ENCODE measurements around the gene GAB2. TPM values are rescaled to one million over a fixed set of nuclear protein-coding genes. Genes with fewer than 3 reads are reported as not detected.

GAB2 gene
- total RNA-seq, 6 experiments from 2014 or later, result 3.8 to 10.2 (median 4.5) TPM

DNA sequence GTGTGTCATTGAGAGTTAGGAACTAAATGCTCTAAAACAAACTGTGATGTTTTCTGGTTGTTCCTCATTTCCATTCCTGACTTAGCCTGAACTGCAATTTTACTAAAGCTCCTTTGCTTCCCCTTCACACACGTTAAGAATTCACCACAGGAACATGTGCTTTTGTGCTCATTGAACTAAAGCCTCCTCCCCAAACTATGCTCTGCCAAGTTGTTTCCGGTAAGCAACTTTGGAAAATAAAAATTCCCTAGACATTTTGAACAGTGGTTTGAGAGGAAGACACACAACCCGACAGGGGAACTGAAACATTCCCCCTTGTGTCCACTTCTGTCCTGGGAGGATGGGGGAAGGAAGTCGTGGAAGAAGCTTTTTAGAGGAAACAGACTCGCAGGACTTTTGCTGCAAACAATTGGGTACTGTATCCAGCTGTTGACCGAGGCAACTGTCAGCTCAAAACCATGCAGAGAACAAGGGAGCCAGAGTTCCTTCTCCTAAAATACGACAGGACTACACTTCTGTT, 66.9 kb downstream of the GAB2 start:
- H3K36me3 ChIP-seq, result no peaks in the 10 kb centered on the region
- intact Hi-C loops (cut with DNase I), result no loop called here
- no peak overlapping the region for H3K4me3 ChIP-seq
- H3K27me3 ChIP-seq, result no peaks in the 10 kb centered on the region
- ATAC-seq, result peak; percentile 53 to 71 (median 68)
- no peaks in the 10 kb centered on the region for H3K9me3 ChIP-seq
- H3K27ac ChIP-seq, result peak overlapping the region; percentile 47 to 59 (median 59)
- peaks cover 0 to 4% (median 0%) of the 10 kb centered on the region in 4 donors for H3K4me1 ChIP-seq
- WGBS (ENCODE audit: insufficient coverage, low coverage, low lambda C conversion rate, missing lambda C conversion rate), result 21% methylated on average over 6 of the region's 7 CpGs
- TF ChIP-seq, protein P1, sequence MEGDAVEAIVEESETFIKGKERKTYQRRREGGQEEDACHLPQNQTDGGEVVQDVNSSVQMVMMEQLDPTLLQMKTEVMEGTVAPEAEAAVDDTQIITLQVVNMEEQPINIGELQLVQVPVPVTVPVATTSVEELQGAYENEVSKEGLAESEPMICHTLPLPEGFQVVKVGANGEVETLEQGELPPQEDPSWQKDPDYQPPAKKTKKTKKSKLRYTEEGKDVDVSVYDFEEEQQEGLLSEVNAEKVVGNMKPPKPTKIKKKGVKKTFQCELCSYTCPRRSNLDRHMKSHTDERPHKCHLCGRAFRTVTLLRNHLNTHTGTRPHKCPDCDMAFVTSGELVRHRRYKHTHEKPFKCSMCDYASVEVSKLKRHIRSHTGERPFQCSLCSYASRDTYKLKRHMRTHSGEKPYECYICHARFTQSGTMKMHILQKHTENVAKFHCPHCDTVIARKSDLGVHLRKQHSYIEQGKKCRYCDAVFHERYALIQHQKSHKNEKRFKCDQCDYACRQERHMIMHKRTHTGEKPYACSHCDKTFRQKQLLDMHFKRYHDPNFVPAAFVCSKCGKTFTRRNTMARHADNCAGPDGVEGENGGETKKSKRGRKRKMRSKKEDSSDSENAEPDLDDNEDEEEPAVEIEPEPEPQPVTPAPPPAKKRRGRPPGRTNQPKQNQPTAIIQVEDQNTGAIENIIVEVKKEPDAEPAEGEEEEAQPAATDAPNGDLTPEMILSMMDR (IDR thresholded peaks at IDR 0.05), result no peak
- no peak for TF ChIP-seq POLR2A (IDR thresholded peaks at IDR 0.05)
- DNase-seq, result no peak

DNA sequence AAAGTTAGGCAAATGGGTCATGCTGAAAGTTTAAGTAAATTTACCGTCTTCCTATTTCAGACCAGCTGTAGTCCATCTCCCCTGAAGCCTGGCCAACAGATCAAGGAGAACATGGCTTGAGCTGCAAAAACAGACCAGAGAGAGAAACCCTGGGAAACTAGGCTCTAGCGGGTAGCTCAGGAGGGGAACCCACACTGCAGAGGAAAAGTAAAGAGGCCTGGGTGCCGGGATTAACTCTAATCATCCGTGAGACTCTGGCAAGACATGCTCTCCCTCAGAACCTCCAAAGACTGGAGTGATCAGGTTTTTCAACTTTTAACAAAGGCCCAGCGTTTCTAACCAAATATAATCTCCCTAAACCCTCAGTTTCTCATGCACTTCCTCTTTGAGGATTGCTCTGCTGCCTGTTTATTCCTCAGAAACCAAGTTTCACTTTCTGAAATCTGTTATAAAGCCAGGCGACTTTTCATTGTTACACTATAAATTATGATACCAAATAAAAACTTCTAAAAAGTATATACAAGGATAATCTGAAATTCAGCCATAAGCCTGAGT, 67.5 kb downstream of the GAB2 start:
- Histone ChIP-seq H3K9me3 (no peaks in the 10 kb centered on the region), H3K27ac (peak overlapping the region; percentile 47 to 59 (median 59)), H3K4me1 (peaks cover 0 to 4% (median 0%) of the 10 kb centered on the region in 4 donors), H3K27me3 (no peaks in the 10 kb centered on the region), H3K36me3 (no peaks in the 10 kb centered on the region), H3K4me3 (no peak overlapping the region)
- 29% methylated on average over 6 of the region's 6 CpGs for WGBS (ENCODE audit: insufficient coverage, low coverage, low lambda C conversion rate, missing lambda C conversion rate)
- no peak for TF ChIP-seq POLR2A (IDR thresholded peaks at IDR 0.05)
- TF ChIP-seq, protein P1 (IDR thresholded peaks at IDR 0.05), result no peak
- ATAC-seq (peak; percentile 19 to 45 (median 38)), DNase-seq (no peak)
- intact Hi-C loops (cut with DNase I), result no loop called here

DNA sequence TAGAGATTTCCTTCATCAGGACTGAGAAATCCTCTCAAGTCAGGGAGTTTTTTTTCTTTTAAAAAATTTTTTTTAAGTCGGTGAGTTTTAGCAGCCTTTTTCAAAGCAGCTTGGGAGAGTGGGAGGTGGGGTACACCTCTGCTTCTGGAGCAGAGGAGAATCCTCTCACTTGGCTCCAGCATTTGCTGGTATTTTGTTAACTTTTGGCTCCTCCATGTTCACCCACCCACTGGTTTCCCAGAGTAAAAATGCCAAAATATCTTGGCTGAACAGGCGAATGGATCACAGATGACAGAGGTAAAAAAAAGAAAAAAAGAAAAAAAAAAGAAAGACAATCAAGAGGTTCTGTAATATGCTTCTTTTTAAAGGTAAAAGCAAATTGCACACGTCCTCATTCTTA, 68.0 kb downstream of the GAB2 start:
- no peak overlapping the region for H3K4me3 ChIP-seq
- H3K9me3 ChIP-seq, result no peaks in the 10 kb centered on the region
- peaks cover 0 to 4% (median 0%) of the 10 kb centered on the region in 4 donors for H3K4me1 ChIP-seq
- intact Hi-C loops (cut with DNase I), result no loop called here
- DNase-seq (no peak), ATAC-seq (no peak)
- WGBS (ENCODE audit: insufficient coverage, low coverage, low lambda C conversion rate, missing lambda C conversion rate), result 59% methylated on average over 3 of the region's 3 CpGs
- TF ChIP-seq, protein P1 (IDR thresholded peaks at IDR 0.05), result no peak
- no peak for TF ChIP-seq POLR2A (IDR thresholded peaks at IDR 0.05)
- no peaks in the 10 kb centered on the region for H3K27me3 ChIP-seq
- H3K36me3 ChIP-seq, result no peaks in the 10 kb centered on the region
- H3K27ac ChIP-seq, result peak overlapping the region; percentile 47 to 59 (median 59)

- Histone ChIP-seq H3K9me3 (no peaks in the 10 kb centered on the region), H3K4me1 (peaks cover 0 to 4% (median 0%) of the 10 kb centered on the region in 4 donors), H3K4me3 (no peak overlapping the region), H3K36me3 (no peaks in the 10 kb centered on the region), H3K27me3 (no peaks in the 10 kb centered on the region), H3K27ac (peak overlapping the region in 1 of 3 donors; percentile 59)
- no peak for ATAC-seq
- no peak for TF ChIP-seq POLR2A (IDR thresholded peaks at IDR 0.05)
- TF ChIP-seq, protein P1 (IDR thresholded peaks at IDR 0.05), result no peak
- intact Hi-C loops (cut with DNase I), result no loop called here
- no peak for DNase-seq
- WGBS (ENCODE audit: insufficient coverage, low coverage, low lambda C conversion rate, missing lambda C conversion rate), result 50% methylated on average over 3 of the region's 3 CpGs
These were observed 68.5 kb downstream of the GAB2 start for GRCh38 chr11:78349114-78349513.
